Keratinocyte (primary cell): ENCODE data around the gene MMEL1.

Source experiments
- EZH2 ChIP-seq: IDR thresholded peaks from one replicate; pipeline ENCODE4 v1.6.1; 2012; ENCODE audit warnings: inconsistent platforms, mild to moderate bottlenecking, low read length, moderate library complexity
- TF ChIP-seq, protein P1 (sequence below), 3 experiments: IDR thresholded peaks in 1 of 3; conservative IDR thresholded peaks in 1 of 3; optimal IDR thresholded peaks in 1 of 3; 2 replicates in 2 of 3; 3 replicates in 1 of 3; pipeline versions ENCODE3 to v1.5.1; 2011; ENCODE audit warnings: low read length in 3 of 3, mild to moderate bottlenecking in 3 of 3, moderate library complexity in 2 of 3, control low read depth in 1 of 3, inconsistent platforms in 1 of 3; ENCODE audit not compliant: insufficient read depth in 2 of 3; ENCODE audit errors: extremely low read depth in 1 of 3

- TF ChIP-seq, protein P1, sequence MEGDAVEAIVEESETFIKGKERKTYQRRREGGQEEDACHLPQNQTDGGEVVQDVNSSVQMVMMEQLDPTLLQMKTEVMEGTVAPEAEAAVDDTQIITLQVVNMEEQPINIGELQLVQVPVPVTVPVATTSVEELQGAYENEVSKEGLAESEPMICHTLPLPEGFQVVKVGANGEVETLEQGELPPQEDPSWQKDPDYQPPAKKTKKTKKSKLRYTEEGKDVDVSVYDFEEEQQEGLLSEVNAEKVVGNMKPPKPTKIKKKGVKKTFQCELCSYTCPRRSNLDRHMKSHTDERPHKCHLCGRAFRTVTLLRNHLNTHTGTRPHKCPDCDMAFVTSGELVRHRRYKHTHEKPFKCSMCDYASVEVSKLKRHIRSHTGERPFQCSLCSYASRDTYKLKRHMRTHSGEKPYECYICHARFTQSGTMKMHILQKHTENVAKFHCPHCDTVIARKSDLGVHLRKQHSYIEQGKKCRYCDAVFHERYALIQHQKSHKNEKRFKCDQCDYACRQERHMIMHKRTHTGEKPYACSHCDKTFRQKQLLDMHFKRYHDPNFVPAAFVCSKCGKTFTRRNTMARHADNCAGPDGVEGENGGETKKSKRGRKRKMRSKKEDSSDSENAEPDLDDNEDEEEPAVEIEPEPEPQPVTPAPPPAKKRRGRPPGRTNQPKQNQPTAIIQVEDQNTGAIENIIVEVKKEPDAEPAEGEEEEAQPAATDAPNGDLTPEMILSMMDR (optimal IDR thresholded peaks at IDR 0.05 in 1 of 3, IDR thresholded peaks at IDR 0.05 in 1 of 3, conservative IDR thresholded peaks at IDR 0.05 in 1 of 3; ENCODE audit: extremely low read depth in 1 of 3, insufficient read depth in 2 of 3, low read length in 3 of 3): no peak
- no peak for TF ChIP-seq EZH2
Observed at GRCh38 chr1:2641381-2642130, 8.7 kb upstream of the MMEL1 start.
